Esophagus mucosa (tissue), 1 donor: ENCODE measurements around the gene CARNS1. TPM values are rescaled to one million over a fixed set of nuclear protein-coding genes. Genes with fewer than 3 reads are reported as not detected.

ENCODE experiments used
- ATAC-seq: fragments of 200-7000 bp; cut with Tn5 transposase; one replicate; pipeline ENCODE4 v1.9.1; 2020
- total RNA-seq: library from RNA; stranded (reverse); gene quantifications from one replicate; pipeline ENCODE4 v1.2.4, GENCODE V29; 2023
- donor health status: DM: yes; HTN: yes; CAD: no.

Gene CARNS1
- total RNA-seq, 1 donor from 2014 or later, result 0.20 TPM

DNA sequence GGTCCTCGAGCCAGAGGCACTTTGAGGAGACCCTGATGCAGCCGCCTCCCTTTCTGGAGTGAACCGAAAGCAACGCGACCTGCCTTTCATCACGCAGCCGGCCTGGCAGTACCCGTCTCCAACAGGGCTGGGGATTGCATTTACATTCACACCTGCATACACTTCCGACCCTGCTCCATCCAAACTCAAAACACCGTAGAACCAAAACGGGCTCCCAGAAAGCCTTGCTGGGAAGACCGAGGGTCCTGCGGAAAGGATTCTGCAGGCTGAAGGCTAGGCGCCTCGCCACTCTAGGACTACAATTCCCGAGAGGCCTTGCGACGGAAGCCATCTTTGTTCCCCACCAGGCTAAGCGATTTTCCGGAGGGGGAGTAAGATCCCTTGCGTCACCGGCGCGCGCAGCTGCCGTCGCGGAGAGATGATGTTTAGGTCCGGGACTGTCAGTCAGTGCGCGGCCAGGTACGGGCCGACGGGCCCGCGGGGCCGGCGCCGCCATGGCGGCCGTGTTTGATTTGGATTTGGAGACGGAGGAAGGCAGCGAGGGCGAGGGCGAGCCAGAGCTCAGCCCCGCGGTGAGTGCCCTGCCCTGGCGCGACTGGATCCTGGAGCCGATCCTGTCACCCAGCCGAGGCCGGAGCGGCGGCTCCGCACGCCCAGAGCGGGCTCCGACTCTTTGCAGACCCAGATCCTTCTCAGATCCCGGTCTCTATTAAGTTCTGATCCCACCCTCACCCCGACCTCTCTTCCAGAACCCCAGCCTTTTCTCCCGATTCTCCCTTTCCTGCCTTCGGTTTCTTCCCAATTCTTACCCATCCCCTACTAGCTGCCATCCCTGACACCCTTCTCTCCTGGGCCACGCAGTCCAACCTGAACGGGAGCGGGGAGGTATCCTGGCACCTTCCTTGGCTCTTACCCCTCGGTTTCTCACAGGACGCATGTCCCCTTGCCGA lies 12.8 kb downstream of the CARNS1 start, which contains the start of gene RPS6KB2:
TSS of gene RPS6KB2 (plus strand) at position 443 of the 950 bp plus-strand sequence. CDS start at position 495, 52 bp downstream.
- peak; percentile 88 for ATAC-seq

DNA sequence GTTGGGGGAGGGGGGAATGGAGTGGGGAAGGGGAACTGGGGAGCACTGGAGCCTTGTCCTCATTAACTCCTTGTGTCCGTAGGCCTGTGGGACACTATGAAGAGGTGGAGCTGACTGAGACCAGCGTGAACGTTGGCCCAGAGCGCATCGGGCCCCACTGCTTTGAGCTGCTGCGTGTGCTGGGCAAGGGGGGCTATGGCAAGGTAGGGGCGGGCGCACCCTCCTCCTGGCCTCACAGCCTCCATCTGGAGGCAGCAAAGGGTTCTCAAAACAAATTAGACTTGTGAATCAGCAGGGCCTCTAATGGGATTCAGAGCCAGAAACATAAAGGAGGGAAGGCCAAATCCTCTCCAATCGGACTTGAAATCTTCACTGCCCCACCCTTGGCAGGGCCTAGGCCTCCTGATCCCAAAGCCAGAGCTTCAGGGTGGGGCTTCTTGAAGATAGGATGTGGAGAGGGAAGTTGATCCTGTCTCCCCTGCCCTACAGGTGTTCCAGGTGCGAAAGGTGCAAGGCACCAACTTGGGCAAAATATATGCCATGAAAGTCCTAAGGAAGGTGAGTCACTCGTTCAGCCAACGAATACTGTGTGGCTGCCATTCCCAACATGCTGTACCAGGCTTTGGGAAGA lies 13.7 kb downstream of the CARNS1 start:
- peak; percentile 65 for ATAC-seq

DNA sequence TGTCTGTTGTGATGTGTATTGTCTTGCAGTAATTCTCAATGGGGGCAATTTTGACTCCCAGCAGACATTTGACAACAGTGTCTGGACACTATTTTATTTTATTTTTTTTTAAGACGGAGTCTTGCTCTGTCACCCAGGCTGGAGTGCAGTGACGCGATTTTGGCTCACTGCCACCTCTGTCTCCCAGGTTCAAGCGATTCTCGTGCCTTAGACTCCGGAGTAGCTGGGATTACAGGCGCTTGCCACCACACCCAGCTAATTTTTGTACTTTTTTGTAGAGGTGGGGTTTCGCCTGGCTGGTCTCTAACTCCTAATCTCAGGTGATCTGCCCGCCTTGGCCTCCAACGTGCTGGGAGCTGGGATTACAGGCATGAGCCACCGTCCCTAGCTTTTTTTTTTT lies 14.2 kb downstream of the CARNS1 start:
- no peak for ATAC-seq

DNA sequence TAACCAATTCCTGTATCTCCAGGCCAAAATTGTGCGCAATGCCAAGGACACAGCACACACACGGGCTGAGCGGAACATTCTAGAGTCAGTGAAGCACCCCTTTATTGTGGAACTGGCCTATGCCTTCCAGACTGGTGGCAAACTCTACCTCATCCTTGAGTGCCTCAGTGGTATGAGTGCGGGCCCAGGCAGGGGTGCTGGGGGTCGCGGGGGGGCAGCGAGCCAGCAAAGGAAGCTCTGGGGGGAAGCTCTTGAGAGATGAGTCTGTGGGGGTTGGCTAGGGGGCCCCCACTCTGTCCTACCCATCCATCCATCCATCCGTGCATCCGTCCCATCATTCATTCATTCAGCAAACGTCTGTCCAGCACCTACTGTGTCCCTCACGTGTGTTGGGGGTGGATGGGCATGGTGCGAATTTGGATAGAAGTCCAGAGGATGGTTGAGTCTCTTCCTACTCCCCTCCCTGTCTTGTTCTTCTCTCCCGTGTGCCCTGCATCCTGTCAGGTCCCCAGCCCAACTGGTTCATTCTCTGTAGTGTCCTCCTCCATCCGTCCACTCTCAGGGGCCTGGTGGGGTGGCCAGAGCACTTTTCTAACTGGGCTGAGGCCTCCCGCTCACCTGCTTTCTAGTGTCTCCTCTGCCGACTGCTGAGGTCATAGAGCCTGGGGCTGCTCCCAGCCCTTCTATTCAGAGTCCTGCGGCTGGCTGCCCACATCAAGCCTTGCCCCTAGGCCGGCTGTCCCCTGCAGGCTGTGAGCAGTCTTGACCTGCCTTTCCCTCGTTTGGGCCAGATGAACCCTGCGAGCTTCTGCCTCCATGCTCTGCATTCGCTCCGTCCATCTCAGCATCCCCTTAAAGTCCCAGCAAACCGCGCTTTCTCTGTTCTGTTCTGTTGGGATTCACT lies 16.1 kb downstream of the CARNS1 start:
- ATAC-seq, result no peak

DNA sequence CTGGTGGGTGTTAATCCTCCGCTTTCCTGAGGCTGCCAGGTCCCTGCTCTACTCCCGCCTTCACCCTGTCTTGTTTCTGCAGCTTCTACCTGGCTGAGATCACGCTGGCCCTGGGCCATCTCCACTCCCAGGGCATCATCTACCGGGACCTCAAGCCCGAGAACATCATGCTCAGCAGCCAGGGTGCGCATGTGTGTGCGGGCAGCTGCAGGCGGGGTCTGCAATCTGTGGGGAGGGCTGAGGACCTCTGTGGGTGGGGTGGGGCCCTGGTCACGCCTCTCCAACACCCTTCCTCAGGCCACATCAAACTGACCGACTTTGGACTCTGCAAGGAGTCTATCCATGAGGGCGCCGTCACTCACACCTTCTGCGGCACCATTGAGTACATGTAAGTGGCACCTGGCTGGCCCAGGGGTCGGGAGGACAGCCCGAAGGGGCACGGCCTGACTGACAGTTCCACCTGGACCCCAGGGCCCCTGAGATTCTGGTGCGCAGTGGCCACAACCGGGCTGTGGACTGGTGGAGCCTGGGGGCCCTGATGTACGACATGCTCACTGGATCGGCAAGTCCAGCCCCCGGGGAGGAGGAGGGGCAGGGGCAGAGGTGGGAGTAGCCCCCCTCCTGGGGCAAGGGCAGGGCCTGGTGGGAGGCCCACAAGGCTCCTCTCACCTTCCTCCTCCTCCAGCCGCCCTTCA lies 17.3 kb downstream of the CARNS1 start:
- ATAC-seq, result no peak

DNA sequence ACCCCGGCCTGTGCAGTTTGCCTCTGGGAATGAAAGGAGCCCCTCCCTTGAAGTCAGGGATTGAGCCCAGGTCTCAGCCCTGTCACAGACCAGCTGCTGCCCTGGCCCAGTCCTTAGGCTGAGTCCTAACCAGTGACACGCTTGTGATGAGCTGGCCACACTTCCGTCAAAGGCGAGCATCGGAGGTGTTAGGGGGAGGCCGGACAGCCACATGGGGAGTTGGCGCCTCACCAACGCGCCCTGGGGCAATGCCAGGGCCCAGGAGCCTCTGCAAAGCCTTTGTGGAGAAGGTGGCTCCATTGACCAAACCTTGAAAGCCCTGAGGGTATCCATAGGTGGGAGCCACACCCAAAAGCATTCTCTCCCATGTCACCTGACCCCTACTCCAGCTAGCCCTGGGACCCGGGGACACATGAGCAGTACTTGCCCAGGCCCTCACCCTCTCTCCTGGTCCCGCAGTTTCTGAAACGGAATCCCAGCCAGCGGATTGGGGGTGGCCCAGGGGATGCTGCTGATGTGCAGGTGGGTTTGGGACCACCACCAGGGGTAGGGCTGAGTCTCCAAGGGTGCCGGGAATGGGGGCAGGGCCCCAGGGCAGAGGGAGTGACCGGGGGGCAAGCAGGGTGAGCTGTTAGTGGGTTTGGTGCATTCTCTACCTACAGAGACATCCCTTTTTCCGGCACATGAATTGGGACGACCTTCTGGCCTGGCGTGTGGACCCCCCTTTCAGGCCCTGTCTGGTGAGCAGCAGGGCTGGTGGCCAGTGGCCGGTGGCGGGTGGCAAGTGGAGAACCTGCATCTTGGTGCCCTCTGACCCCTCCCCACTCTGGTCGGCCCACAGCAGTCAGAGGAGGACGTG lies 18.3 kb downstream of the CARNS1 start:
- no peak for ATAC-seq

DNA sequence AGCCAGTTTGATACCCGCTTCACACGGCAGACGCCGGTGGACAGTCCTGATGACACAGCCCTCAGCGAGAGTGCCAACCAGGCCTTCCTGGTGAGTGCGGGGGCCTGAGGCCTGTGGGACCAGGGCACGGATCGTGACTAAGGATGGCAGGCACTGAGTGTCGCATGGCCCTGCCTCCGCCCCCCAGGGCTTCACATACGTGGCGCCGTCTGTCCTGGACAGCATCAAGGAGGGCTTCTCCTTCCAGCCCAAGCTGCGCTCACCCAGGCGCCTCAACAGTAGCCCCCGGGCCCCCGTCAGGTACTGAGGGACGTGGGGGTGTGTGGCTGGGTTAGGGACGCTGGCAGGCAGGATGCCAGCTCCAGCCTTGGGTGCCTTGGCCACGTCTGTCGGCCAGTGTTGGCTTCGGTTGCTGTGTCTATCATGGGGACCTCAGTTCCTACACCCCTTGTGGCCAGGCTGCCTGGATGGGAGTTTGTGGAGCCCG lies 19.0 kb downstream of the CARNS1 start:
- ATAC-seq, result no peak

DNA sequence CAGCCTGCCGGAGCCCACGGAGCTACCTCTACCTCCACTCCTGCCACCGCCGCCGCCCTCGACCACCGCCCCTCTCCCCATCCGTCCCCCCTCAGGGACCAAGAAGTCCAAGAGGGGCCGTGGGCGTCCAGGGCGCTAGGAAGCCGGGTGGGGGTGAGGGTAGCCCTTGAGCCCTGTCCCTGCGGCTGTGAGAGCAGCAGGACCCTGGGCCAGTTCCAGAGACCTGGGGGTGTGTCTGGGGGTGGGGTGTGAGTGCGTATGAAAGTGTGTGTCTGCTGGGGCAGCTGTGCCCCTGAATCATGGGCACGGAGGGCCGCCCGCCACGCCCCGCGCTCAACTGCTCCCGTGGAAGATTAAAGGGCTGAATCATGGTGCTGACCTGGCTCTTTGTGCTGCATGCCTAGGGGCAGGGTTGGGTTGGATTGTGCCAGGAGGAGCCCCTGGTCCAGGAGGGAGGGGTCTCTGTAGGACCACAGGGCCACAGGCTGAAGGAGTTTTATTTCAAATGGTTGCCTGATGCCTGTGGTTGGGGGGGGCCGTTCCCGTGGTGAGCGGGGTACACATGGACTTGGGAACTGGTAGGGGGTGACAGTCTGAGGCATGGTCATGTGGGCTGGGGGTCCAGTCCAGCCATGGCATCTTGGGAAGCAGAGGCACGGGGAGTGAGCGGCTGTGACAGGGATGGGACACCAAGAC lies 19.7 kb downstream of the CARNS1 start:
- ATAC-seq, result peak; percentile 54

DNA sequence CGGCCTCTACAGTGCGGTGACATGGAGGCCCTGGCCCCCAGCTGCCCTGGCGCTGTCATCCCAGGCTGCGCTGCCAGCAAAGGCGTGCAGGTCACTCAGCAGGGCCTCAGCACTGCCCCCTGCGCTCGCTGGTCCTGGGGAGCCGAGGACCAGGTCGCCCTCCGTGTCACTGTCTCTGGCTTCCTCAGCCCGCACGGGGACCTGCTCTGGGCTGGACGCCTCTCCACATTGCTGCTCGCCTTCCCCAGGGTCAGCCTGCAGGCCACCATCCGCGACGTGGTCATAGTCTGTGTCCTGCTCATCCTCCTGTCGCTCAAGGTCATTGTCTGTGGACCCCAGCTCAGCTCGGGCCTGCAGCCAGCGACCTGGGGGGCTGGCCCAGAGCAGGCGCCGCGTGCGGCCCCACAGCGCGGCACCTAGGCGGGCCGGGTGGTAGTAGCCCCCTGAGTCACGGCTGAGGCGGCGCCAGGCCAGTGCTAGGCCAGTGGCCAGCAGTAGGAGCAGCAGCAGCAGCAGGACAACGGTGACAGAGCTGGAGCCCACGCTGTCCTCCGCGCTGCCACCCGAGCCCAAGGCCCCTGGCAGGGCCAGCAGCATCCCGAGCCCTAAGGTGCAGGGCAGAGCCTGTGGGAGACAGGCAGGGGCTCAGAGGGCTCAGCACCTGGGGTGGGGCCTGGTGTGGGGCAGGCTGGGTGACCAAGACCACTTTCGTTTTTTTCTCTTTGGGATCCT lies 20.4 kb downstream of the CARNS1 start:
- ATAC-seq, result no peak

DNA sequence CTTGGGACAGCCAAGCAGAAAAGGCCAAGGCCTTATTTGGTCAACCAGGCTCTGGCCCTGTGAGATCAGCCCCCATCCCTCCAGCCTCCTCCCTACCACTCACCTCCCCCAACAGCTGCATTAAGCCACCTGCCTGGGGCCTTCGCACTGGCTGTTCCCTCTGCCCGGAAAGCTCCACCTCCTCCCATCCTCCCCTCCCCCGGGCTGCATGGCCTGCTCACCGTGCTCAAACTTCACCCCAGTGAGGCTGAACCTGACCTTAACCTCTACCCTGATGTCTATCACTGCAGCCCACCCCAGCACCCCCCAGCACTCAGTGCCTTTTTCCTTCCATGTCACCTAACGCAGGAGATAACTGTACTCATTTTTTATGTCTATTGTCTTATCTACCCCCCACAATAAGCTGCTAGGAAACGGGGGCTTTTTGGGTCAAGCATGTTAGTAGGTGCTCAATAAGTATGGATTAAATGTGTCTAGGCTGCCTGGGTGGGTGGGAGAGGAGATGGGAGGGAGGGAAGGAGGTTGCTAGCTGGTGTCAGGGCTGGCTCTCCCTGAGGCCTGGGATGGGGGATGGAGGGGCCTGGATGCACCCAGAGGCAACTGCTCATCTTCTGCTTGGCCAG lies 21.1 kb downstream of the CARNS1 start:
- peak; percentile 12 for ATAC-seq

DNA sequence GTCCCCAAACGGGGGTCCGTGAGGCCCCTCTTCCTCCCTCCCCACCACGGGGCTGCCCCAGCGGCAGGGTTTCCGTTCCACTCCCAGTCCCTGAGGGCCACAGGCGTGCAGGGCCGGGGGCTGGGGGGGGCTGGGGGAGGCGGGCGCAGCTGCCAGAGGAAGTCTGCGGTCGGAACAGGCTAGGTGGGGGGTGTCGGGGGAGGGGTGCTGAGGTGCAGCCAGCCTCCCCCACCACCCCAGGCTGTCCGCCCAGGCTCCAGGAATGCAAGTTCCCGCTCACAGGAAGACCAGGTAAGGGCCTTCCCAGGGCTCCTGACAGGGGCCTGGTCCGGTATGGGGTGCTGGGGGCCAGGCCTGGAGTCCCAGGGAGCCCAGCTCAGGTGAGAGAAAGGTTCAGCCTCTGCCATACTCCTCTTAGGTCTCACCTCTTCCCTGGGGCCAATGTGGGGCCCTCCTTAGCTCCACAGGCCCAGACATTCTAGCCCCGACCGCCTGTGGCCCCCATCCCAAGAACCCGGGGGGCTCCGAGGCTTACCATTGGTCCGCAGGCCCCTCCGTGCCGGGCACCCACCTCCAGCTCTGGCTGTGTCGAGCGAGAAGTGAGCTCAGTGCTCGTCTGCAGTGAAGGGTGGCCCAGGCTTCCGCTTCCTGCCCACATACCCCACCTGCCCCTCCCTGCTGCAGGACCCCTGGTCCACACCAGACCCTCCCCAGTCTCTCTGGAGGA lies 21.8 kb downstream of the CARNS1 start, which contains the start of gene PTPRCAP:
TSS of gene PTPRCAP (minus strand) at position 601 of the 727 bp plus-strand sequence. CDS start at position 538, 63 bp downstream.
- peak; percentile 10 for ATAC-seq

DNA sequence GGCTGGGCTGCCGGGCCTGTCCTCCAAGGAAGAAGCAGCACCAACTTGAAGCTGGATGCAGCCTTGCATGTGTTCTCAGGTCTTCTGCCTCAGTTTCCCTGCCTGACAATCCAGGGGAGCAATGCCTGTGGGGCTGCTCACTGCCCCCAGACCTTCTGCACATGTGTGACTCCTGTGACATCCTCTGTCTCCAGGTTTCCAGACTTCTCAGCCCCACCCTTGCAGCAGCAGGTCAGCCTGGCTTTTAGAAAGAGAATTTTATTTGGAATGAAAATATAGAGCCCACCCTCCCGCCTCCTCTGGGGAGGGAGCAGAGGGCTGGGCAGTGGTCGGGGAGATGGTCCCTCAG lies 22.3 kb downstream of the CARNS1 start:
- no peak for ATAC-seq

DNA sequence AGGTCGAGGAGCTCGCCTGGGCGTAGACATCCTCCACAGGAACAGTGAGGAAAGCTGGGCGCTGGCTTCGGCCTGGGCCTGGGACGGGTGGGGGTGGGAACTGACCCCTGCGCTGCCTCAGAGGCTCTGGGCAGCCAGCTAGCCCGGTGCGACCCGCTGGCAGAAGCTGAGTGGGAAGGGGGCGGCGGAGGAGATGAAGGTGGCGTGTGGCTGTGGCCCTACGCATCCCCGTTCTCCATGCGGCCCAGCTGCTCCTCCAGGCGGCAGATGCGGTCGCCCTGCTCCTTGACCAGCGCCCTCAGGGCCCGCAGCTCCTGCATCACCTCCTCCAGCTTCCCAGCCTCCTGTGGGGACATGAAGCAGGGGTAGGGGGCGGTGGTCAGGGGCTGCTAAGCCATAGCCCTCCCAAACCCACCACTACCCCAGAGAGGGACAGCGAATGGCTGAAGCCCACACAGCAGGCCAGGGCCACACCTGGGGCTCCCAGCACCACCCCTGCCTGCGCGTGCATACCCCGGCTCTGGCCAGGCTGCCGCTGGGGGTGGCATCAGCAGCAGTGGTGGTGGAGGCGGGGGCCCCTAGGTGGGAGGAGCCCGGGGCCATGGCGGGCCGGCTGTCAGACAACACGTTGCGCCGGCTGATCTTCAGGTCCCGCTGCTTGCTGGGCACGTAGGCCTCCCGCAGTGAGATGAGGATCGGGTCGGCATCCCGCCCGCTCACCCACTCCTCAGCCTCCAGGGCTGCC lies 22.9 kb downstream of the CARNS1 start:
- peak; percentile 2 for ATAC-seq

DNA sequence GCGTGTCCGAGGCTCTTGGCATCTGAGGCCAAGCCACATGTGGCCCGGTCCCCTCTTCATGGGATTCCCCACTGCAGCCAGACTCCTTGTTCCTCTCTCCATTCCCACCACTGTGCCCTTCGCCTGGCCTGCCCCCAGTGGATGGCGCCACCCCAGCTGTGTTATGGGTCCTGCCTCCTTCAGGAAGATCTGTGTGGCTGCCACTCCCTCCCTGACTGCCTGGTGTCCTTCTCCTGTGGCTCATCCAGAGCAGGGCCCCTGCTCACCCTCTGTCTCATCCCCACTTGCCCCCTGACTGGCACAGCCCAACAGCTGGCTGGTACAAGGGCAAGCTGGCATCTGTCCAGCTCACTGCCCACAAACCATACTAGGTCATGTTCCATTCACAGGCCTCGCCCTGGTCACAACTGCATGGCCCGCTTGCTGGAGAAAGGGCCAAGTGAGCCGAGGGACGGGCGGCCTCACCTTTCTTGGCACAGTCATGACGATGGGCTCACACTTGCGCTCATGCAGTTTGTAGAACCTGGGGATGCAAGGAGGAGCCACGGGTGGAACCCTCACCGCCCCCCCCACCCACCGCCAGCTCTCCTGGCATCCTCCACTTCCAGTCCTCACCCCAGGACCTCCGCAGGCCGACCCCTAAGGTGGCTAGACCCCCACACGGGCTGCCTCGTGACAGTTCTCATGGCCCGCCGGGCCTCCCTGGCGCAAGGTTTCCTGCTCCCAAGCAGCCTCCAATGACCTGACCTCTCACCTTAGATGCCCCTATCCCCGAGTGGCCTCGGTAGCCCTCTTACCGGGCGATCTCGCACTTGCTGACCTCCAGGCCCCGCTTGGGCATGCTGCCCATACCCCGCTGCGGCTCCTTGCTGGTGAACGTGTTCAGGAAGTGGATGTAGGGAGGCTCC lies 24.1 kb downstream of the CARNS1 start:
- peak; percentile 1 for ATAC-seq

DNA sequence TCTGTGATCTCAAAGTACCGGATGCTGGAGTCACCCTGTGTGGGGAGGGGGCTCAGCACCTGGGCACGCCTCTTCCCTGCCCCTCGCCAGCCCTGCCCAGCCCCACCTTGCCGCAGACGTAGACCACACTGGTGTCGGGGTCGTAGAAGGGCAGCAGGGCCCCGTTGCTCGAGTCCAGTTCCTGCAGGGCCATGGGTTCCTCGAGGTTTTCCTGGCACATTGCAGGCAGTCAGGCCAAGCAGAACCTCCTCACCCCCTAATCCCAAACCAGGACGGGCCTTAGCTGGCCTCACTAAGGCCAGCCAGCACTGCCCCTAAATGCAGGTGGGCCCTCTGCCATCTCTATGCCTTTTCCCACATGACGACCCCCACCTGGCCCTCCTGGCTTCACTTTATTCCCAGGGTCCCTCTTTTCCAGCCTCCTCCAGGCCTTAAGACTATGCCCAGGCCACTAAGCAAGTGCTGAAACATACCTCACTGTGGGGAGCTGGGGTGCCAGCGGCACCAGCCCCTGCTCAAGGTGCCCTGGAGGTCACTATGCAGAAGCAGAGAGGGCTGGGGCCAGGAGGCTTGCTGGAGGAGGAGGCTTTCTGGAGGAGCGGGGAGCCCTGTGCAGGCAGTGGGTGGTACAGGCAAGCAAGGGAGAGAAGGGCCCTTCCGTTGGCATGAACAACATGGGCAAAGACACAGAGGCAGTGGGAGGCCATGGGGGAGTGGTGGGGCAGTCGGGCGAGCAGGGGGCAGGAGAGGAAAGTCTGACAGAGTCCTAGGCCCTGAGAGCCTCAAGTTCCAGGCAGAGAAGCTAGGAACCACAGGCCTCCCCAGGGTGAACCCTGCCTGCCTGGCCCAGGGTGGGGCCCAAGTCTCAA lies 25.0 kb downstream of the CARNS1 start:
- no peak for ATAC-seq
